22Rv1 (cell line): Measurements from ENCODE around the gene ZNF865.

ENCODE experiments used
- H3K27ac ChIP-seq: fragments of 450-650 bp; 2 replicates; pipeline ENCODE4 v1.5.1; 2017
- CTCF ChIP-seq: fragments of 450-650 bp; IDR thresholded peaks from 2 replicates; pipeline ENCODE4 v1.5.1; 2017; ENCODE audit warnings: mild to moderate bottlenecking
- ZFX ChIP-seq: fragments of 450-650 bp; IDR thresholded peaks from 2 replicates; pipeline ENCODE4 v1.6.1; 2017; ENCODE audit warnings: antibody characterized with exemption, borderline replicate concordance

Gene ZNF865

GRCh38 chr19:55655648-55656040 lies 50.2 kb downstream of the ZNF865 start:
- no peak for TF ChIP-seq ZFX
- TF ChIP-seq CTCF = no peak
- H3K27ac ChIP-seq = peak overlapping the region; percentile 99

GRCh38 chr19:55656552-55656951 lies 51.1 kb downstream of the ZNF865 start:
- H3K27ac ChIP-seq = no peak overlapping the region; the same call in 1 of the 2 replicates
- TF ChIP-seq CTCF (no peak), ZFX (no peak)

- H3K27ac ChIP-seq = no peak overlapping the region
- TF ChIP-seq CTCF (no peak), ZFX (no peak)
Observed at GRCh38 chr19:55656988-55657747, 51.7 kb downstream of the ZNF865 start.

- H3K27ac ChIP-seq = no peak overlapping the region
- TF ChIP-seq CTCF (no peak), ZFX (no peak)
Observed at GRCh38 chr19:55658846-55659459, 53.5 kb downstream of the ZNF865 start.

- TF ChIP-seq CTCF = no peak
- TF ChIP-seq ZFX = no peak
- H3K27ac ChIP-seq = no peak overlapping the region
Observed at GRCh38 chr19:55659822-55660221, 54.4 kb downstream of the ZNF865 start.

- H3K27ac ChIP-seq = no peak overlapping the region
- TF ChIP-seq ZFX = no peak
Observed at GRCh38 chr19:55660404-55660803, 55.0 kb downstream of the ZNF865 start.

- TF ChIP-seq ZFX = no peak
- TF ChIP-seq CTCF = no peak
- H3K27ac ChIP-seq = no peak overlapping the region
Observed at GRCh38 chr19:55660991-55661390, 55.5 kb downstream of the ZNF865 start.
